ENCODE measurements around the gene CXCR4. TPM values are rescaled to one million over a fixed set of nuclear protein-coding genes. Genes with fewer than 3 reads are reported as not detected.
"Not testable (repeated sequence)": the region's sequence is repeated elsewhere in the genome, so short reads cannot be mapped to it uniquely, and the experiment has no call there.

CXCR4 gene
- total RNA-seq, 1 donor from 2014 or later, result 10.4 TPM

GRCh38 chr2:136072621-136073020 lies 45.3 kb downstream of the CXCR4 start:
- Mint-ChIP-seq H3K27me3 (no peaks in the 10 kb centered on the region), H3K4me1 (ENCODE audit: low read depth) (peaks cover 14% of the 10 kb centered on the region), H3K27ac (no peak overlapping the region), H3K9me3 (ENCODE audit: low read depth) (peaks cover 20% of the 10 kb centered on the region), H3K36me3 (ENCODE audit: insufficient read depth) (peaks cover 2% of the 10 kb centered on the region), H3K4me3 (ENCODE audit: low read depth) (no peak overlapping the region)
- no peak for DNase-seq (ENCODE audit: low spot score, unreplicated experiment)
- TF ChIP-seq, protein P1, sequence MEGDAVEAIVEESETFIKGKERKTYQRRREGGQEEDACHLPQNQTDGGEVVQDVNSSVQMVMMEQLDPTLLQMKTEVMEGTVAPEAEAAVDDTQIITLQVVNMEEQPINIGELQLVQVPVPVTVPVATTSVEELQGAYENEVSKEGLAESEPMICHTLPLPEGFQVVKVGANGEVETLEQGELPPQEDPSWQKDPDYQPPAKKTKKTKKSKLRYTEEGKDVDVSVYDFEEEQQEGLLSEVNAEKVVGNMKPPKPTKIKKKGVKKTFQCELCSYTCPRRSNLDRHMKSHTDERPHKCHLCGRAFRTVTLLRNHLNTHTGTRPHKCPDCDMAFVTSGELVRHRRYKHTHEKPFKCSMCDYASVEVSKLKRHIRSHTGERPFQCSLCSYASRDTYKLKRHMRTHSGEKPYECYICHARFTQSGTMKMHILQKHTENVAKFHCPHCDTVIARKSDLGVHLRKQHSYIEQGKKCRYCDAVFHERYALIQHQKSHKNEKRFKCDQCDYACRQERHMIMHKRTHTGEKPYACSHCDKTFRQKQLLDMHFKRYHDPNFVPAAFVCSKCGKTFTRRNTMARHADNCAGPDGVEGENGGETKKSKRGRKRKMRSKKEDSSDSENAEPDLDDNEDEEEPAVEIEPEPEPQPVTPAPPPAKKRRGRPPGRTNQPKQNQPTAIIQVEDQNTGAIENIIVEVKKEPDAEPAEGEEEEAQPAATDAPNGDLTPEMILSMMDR (IDR thresholded peaks at IDR 0.05; ENCODE audit: unreplicated experiment), result no peak

- Mint-ChIP-seq H3K9me3 (ENCODE audit: low read depth) (peaks cover 17% of the 10 kb centered on the region), H3K4me1 (ENCODE audit: low read depth) (peaks cover 14% of the 10 kb centered on the region)
- not testable (repeated sequence) for H3K27me3 Mint-ChIP-seq; H3K27ac Mint-ChIP-seq; DNase-seq (ENCODE audit: low spot score, unreplicated experiment); H3K4me3 Mint-ChIP-seq (ENCODE audit: low read depth); H3K36me3 Mint-ChIP-seq (ENCODE audit: insufficient read depth)
Observed at GRCh38 chr2:136071887-136072286, 46.1 kb downstream of the CXCR4 start.

GRCh38 chr2:136070913-136071312 lies 47.0 kb downstream of the CXCR4 start:
- Mint-ChIP-seq H3K4me1 (ENCODE audit: low read depth) (peaks cover 19% of the 10 kb centered on the region), H3K27me3 (no peaks in the 10 kb centered on the region), H3K4me3 (ENCODE audit: low read depth) (no peak overlapping the region), H3K27ac (no peak overlapping the region), H3K36me3 (ENCODE audit: insufficient read depth) (peaks cover 2% of the 10 kb centered on the region), H3K9me3 (ENCODE audit: low read depth) (peaks cover 14% of the 10 kb centered on the region)
- DNase-seq (ENCODE audit: low spot score, unreplicated experiment), result no peak
- TF ChIP-seq, protein P1 (IDR thresholded peaks at IDR 0.05; ENCODE audit: unreplicated experiment), result no peak

DNA sequence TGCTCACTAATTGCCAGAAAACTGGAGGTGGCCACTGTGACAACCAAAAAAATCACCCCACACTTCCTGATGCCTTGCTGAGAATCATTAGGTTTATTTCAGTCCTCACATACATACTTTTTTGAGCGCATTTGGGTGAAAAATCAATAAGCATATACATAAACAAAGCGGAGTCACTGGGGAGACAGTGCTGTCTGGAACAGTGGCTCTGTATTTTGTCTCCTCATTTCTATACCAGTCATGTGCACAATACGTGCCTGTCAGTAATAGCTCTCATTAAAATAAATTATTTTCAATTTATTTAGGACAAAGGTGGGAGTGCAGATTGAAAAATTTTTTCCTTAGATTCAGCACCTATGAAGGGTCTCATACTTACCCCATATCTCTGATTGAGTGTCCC lies 48.2 kb downstream of the CXCR4 start:
- TF ChIP-seq, protein P1 (IDR thresholded peaks at IDR 0.05; ENCODE audit: unreplicated experiment), result no peak
- Mint-ChIP-seq H3K27ac (no peak overlapping the region), H3K9me3 (ENCODE audit: low read depth) (peaks cover 14% of the 10 kb centered on the region)

GRCh38 chr2:136068581-136069227 lies 49.2 kb downstream of the CXCR4 start:
- TF ChIP-seq, protein P1 (IDR thresholded peaks at IDR 0.05; ENCODE audit: unreplicated experiment), result no peak
- H3K9me3 Mint-ChIP-seq (ENCODE audit: low read depth), result peaks cover 14% of the 10 kb centered on the region
- peaks cover 2% of the 10 kb centered on the region for H3K36me3 Mint-ChIP-seq (ENCODE audit: insufficient read depth)
- no peak overlapping the region for H3K27ac Mint-ChIP-seq
- H3K4me3 Mint-ChIP-seq (ENCODE audit: low read depth), result no peak overlapping the region
- DNase-seq (ENCODE audit: low spot score, unreplicated experiment), result no peak
- H3K27me3 Mint-ChIP-seq, result no peaks in the 10 kb centered on the region
- peaks cover 27% of the 10 kb centered on the region for H3K4me1 Mint-ChIP-seq (ENCODE audit: low read depth)

More for the DNA sequence above, 48.2 kb downstream of the CXCR4 start:
- Mint-ChIP-seq H3K36me3 (ENCODE audit: insufficient read depth) (peaks cover 2% of the 10 kb centered on the region), H3K4me1 (ENCODE audit: low read depth) (peaks cover 25% of the 10 kb centered on the region), H3K4me3 (ENCODE audit: low read depth) (no peak overlapping the region), H3K27me3 (no peaks in the 10 kb centered on the region)
- DNase-seq (ENCODE audit: low spot score, unreplicated experiment), result no peak
